Activated naive CD4-positive, alpha-beta T cell treated with Interleukin-2 at 50 U/mL for 16 hours (primary cell): ENCODE measurements around the gene ATAD3B.
A peak's percentile ranks its signal among the peaks of the same experiment; 100 is the strongest.
"Not testable (repeated sequence)": the region's sequence is repeated elsewhere in the genome, so short reads cannot be mapped to it uniquely, and the experiment has no call there.

Experiments used
- DNase-seq: peaks from one replicate; pipeline ENCODE4 v3.0.0-alpha.2; 2020

Gene ATAD3B

GRCh38 chr1:1471389-1472052 is at the start of gene ATAD3B:
ATAD3B (plus strand) TSS chr1:1471765; CDS start chr1:1471885, 120 bp downstream.
- DNase-seq = peak; percentile 94

- DNase-seq = no peak
These were observed 49.6 kb upstream of the ATAD3B start for GRCh38 chr1:1421907-1422464.

GRCh38 chr1:1422465-1423244 is 48.9 kb upstream of the ATAD3B start:
- no peak for DNase-seq

- DNase-seq = no peak
These were observed 48.3 kb upstream of the ATAD3B start for GRCh38 chr1:1423245-1423597.

GRCh38 chr1:1424707-1425106 is 46.9 kb upstream of the ATAD3B start:
- DNase-seq = no peak

GRCh38 chr1:1425426-1425752 is 46.2 kb upstream of the ATAD3B start:
- DNase-seq = no peak

GRCh38 chr1:1425753-1426495 is 45.6 kb upstream of the ATAD3B start:
- DNase-seq = no peak

GRCh38 chr1:1426496-1427105 is 45.0 kb upstream of the ATAD3B start:
- DNase-seq = no peak

- DNase-seq = no peak
These were observed 44.3 kb upstream of the ATAD3B start for GRCh38 chr1:1427106-1427819.

GRCh38 chr1:1427820-1428148 is 43.8 kb upstream of the ATAD3B start:
- DNase-seq = no peak

GRCh38 chr1:1428174-1428573 is 43.4 kb upstream of the ATAD3B start:
- DNase-seq = no peak

GRCh38 chr1:1428967-1429366 is 42.6 kb upstream of the ATAD3B start:
- not testable (repeated sequence) for DNase-seq

- DNase-seq = no peak
These were observed 41.9 kb upstream of the ATAD3B start for GRCh38 chr1:1429671-1430073.

- no peak for DNase-seq
These were observed 41.2 kb upstream of the ATAD3B start for GRCh38 chr1:1430114-1430982.

GRCh38 chr1:1430992-1431844 is 40.3 kb upstream of the ATAD3B start:
- DNase-seq = no peak

- DNase-seq = no peak
These were observed 39.7 kb upstream of the ATAD3B start for GRCh38 chr1:1431845-1432273.

GRCh38 chr1:1432274-1432950 is 39.2 kb upstream of the ATAD3B start:
- no peak for DNase-seq

- no peak for DNase-seq
These were observed 38.4 kb upstream of the ATAD3B start for GRCh38 chr1:1432951-1433803.

- DNase-seq = peak; percentile 54
These were observed 37.8 kb upstream of the ATAD3B start for GRCh38 chr1:1433804-1434130.
